ENCODE measurements around the gene MMEL1.

MMEL1 gene

DNA sequence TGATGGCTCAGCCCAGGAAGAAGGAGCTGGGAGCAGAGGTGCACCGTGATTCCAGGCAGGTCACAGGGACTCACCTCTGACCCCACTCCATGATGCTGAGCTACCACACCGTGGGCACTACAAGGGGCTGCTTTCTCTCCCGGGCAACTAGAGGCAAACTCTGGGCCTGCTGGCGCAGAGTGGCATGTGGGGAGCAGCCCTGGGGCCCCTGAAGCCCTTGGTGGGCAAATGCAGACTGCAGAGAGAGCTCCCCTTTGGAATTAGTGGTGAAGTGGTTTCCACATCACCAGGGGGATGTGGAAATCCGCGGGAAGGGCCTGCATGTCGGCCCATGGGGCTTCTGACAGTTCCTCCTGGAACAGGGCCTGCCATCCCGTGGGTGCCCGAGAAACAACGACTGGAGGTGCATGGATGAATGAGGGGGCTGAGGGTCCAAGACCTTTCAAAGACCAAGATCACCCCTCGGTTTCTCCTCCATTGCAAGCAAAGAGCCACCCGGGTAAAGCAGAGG lies 11.8 kb upstream of the MMEL1 start:
- Histone ChIP-seq H2BK120ac (ENCODE audit: low read depth, low read length) (no peak overlapping the region), H3K27me3 (ENCODE audit: control insufficient read depth in 1 of 2, insufficient read depth in 1 of 2, low read length in 2 of 2) (no peaks in the 10 kb centered on the region), H3K27ac (ENCODE audit: low read length, poor library complexity, severe bottlenecking) (no peak overlapping the region), H2BK12ac (ENCODE audit: low read length in 2 of 2) (no peak overlapping the region), H2AK5ac (ENCODE audit: low read length, severe bottlenecking) (no peak overlapping the region), H3K4me3 (ENCODE audit: insufficient read depth in 1 of 2, low read depth in 1 of 2, low read length in 2 of 2) (no peak overlapping the region), H3K23ac (ENCODE audit: low read length in 2 of 2) (no peak overlapping the region), H3K79me1 (replicated peaks; ENCODE audit: low read length, poor library complexity, severe bottlenecking) (peaks cover 16% of the 10 kb centered on the region), H3K9ac (ENCODE audit: low read length) (no peak overlapping the region), H3K9me3 (ENCODE audit: control insufficient read depth, low read length) (peaks cover 16% of the 10 kb centered on the region), H3K14ac (ENCODE audit: low read length in 2 of 2) (no peak overlapping the region), H2AFZ (ENCODE audit: low read depth, low read length) (no peak overlapping the region), H2BK15ac (ENCODE audit: low read depth, poor library complexity, severe bottlenecking) (no peak overlapping the region), H3K4me1 (ENCODE audit: control insufficient read depth, insufficient read depth, low read depth, low read length) (peaks cover 19% of the 10 kb centered on the region), H3K4me2 (ENCODE audit: low read length, poor library complexity, severe bottlenecking) (no peak overlapping the region), H4K91ac (ENCODE audit: low read length) (no peak overlapping the region), H4K8ac (ENCODE audit: low read length) (no peak overlapping the region), H3K4ac (ENCODE audit: low read depth in 1 of 2, low read length in 2 of 2) (no peak overlapping the region), H3K18ac (ENCODE audit: low read depth in 1 of 2, low read length in 2 of 2) (no peak overlapping the region), H3K36me3 (ENCODE audit: control insufficient read depth in 1 of 2, insufficient read depth in 2 of 2, low read depth in 1 of 2, low read length in 2 of 2) (no peaks in the 10 kb centered on the region), H2BK5ac (ENCODE audit: low read depth, low read length, poor library complexity, severe bottlenecking) (no peak overlapping the region)
- no peak for DNase-seq
- 77% methylated on average over 12 of the region's 12 CpGs for WGBS

DNA sequence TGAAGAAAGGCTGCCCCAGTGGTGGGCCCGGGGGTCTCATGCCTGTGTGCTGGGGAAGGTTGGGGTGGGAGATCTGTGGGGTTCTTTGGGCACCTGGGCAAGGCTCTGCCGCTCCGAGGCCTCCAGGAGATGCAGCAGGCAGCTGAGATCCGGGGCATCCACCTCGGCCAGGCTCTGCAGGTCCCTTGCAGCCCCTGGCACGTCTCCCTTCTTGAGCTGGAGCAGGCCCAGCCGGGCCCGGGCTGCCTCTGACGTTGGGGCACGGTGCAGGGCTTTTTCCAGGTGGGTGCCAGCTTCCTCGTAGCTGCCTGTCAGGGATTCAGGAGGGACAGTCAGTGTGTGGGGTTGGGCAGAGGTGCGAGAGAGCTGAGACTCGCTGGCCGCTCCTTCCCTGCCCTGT lies 11.4 kb upstream of the MMEL1 start:
- no peak overlapping the region for H3K18ac ChIP-seq (ENCODE audit: low read depth in 1 of 2, low read length in 2 of 2)
- no peak overlapping the region for H3K9ac ChIP-seq (ENCODE audit: low read length)
- H3K36me3 ChIP-seq (ENCODE audit: control insufficient read depth in 1 of 2, insufficient read depth in 2 of 2, low read depth in 1 of 2, low read length in 2 of 2), result no peaks in the 10 kb centered on the region
- H2BK5ac ChIP-seq (ENCODE audit: low read depth, low read length, poor library complexity, severe bottlenecking), result no peak overlapping the region
- no peak for DNase-seq
- H3K14ac ChIP-seq (ENCODE audit: low read length in 2 of 2), result no peak overlapping the region
- no peak overlapping the region for H4K8ac ChIP-seq (ENCODE audit: low read length)
- no peak overlapping the region for H2AFZ ChIP-seq (ENCODE audit: low read depth, low read length)
- no peak overlapping the region for H3K23ac ChIP-seq (ENCODE audit: low read length in 2 of 2)
- H3K4me2 ChIP-seq (ENCODE audit: low read length, poor library complexity, severe bottlenecking), result no peak overlapping the region
- no peak overlapping the region for H2BK12ac ChIP-seq (ENCODE audit: low read length in 2 of 2)
- H3K9me3 ChIP-seq (ENCODE audit: control insufficient read depth, low read length), result peaks cover 16% of the 10 kb centered on the region
- no peak overlapping the region for H3K4ac ChIP-seq (ENCODE audit: low read depth in 1 of 2, low read length in 2 of 2)
- no peak overlapping the region for H3K27ac ChIP-seq (ENCODE audit: low read length, poor library complexity, severe bottlenecking)
- WGBS, result 80% methylated on average over 14 of the region's 14 CpGs
- peaks cover 19% of the 10 kb centered on the region for H3K4me1 ChIP-seq (ENCODE audit: control insufficient read depth, insufficient read depth, low read depth, low read length)
- no peaks in the 10 kb centered on the region for H3K27me3 ChIP-seq (ENCODE audit: control insufficient read depth in 1 of 2, insufficient read depth in 1 of 2, low read length in 2 of 2)
- H3K4me3 ChIP-seq (ENCODE audit: insufficient read depth in 1 of 2, low read depth in 1 of 2, low read length in 2 of 2), result no peak overlapping the region
- H4K91ac ChIP-seq (ENCODE audit: low read length), result no peak overlapping the region
- H2BK15ac ChIP-seq (ENCODE audit: low read depth, poor library complexity, severe bottlenecking), result no peak overlapping the region
- peaks cover 16% of the 10 kb centered on the region for H3K79me1 ChIP-seq (replicated peaks; ENCODE audit: low read length, poor library complexity, severe bottlenecking)
- H2BK120ac ChIP-seq (ENCODE audit: low read depth, low read length), result no peak overlapping the region
- no peak overlapping the region for H2AK5ac ChIP-seq (ENCODE audit: low read length, severe bottlenecking)

DNA sequence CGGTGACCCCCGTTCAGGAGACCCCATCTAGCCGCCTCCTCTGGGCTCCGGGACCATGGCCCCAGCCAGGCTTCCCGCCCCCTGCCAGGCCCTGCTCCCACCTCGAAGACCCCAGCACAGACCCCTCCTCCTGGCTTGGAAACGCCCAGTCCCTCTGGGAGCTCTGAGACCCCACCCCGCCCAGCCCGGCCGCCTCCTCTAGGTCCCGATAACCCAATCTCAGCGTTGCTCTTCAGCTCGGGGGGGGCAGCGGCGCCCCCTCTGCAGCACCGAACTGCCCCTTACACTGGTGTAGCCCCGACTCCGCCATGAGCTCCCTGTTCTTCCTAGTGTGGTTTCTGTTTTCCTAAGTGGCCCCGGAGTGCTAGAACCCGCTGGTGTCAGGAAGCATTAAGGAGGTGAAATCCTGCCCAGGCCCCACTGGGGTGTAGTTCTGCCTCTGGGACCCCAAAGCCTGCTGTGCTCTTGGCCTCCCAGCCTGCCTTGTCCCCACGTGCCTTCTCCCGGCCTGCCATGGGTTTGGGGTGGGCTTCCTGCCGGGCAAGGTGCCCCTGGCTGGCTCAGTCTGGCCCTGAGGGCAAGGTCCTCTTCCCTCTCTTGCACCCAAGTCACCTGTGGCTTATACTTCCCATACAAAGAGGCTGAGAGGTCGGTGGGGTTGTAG lies 10.7 kb upstream of the MMEL1 start:
- Histone ChIP-seq H3K18ac (ENCODE audit: low read depth in 1 of 2, low read length in 2 of 2) (peak overlapping the region in 1 of 2 experiments; percentile 48), H3K4ac (ENCODE audit: low read depth in 1 of 2, low read length in 2 of 2) (no peak overlapping the region), H3K36me3 (ENCODE audit: control insufficient read depth in 1 of 2, insufficient read depth in 2 of 2, low read depth in 1 of 2, low read length in 2 of 2) (no peaks in the 10 kb centered on the region), H3K23ac (ENCODE audit: low read length in 2 of 2) (no peak overlapping the region), H3K4me1 (ENCODE audit: control insufficient read depth, insufficient read depth, low read depth, low read length) (peaks cover 19% of the 10 kb centered on the region), H2AK5ac (ENCODE audit: low read length, severe bottlenecking) (no peak overlapping the region), H2BK12ac (ENCODE audit: low read length in 2 of 2) (no peak overlapping the region), H3K14ac (ENCODE audit: low read length in 2 of 2) (no peak overlapping the region), H3K79me1 (replicated peaks; ENCODE audit: low read length, poor library complexity, severe bottlenecking) (peaks cover 16% of the 10 kb centered on the region), H3K9me3 (ENCODE audit: control insufficient read depth, low read length) (peaks cover 16% of the 10 kb centered on the region), H3K9ac (ENCODE audit: low read length) (peak overlapping the region; percentile 91), H2AFZ (ENCODE audit: low read depth, low read length) (peak overlapping the region; percentile 62), H3K4me3 (ENCODE audit: insufficient read depth in 1 of 2, low read depth in 1 of 2, low read length in 2 of 2) (peak overlapping the region; percentile 87 to 88), H3K4me2 (ENCODE audit: low read length, poor library complexity, severe bottlenecking) (peak overlapping the region; percentile 97), H2BK5ac (ENCODE audit: low read depth, low read length, poor library complexity, severe bottlenecking) (no peak overlapping the region), H4K91ac (ENCODE audit: low read length) (no peak overlapping the region), H3K27me3 (ENCODE audit: control insufficient read depth in 1 of 2, insufficient read depth in 1 of 2, low read length in 2 of 2) (peaks cover 4 to 5% of the 10 kb centered on the region in 2 experiments), H2BK15ac (ENCODE audit: low read depth, poor library complexity, severe bottlenecking) (no peak overlapping the region), H2BK120ac (ENCODE audit: low read depth, low read length) (no peak overlapping the region), H4K8ac (ENCODE audit: low read length) (peak overlapping the region; percentile 96), H3K27ac (ENCODE audit: low read length, poor library complexity, severe bottlenecking) (no peak overlapping the region)
- 17% methylated on average over 20 of the region's 24 CpGs for WGBS
- DNase-seq, result no peak

DNA sequence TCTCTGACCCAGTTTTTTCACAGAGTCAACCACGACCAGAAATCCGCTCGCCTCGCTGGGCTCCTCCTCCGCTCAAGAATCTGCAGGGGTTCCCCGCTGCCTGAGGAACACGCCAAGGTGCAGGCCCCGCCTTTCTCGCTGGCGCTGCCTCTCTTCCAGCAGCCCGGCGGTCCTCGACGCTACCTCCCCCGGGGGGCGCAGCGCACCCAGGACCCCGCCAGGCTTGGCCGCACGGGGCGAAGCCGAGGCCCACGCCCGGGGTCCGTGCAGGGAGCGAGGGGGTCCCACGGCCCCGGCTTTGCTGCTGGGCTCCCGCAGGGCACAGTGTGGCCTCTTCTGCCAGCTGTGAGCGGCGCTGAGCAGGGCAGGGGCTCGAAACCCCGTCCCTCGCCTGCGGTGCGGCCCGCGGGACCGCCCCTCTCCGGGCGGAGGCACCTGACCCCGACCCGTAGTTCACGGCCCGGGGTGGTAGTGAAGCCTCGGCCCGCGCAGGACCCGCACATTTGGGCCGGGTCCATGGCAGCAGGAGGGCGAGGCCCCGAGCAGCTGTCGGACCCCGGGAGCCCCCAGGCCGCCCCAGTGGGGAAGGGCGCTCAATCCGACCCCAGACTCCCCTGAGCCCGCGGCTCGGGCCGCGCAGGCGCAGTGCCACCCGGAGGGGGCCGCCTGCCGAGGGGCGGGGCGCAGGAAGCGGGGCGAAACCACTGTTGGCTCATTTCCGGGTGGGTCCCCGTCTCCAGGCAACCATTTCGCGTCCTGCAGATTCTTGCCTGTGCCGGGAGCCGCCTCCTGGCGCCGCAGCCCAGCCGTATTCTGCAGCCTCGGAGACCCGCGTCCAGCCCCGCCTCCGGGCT lies 10.0 kb upstream of the MMEL1 start:
- no peak overlapping the region for H2AK5ac ChIP-seq (ENCODE audit: low read length, severe bottlenecking)
- H3K4ac ChIP-seq (ENCODE audit: low read depth in 1 of 2, low read length in 2 of 2), result peak overlapping the region; percentile 84 to 95
- no peaks in the 10 kb centered on the region for H3K36me3 ChIP-seq (ENCODE audit: control insufficient read depth in 1 of 2, insufficient read depth in 2 of 2, low read depth in 1 of 2, low read length in 2 of 2)
- under 1% methylated on average over 75 of the region's 84 CpGs for WGBS
- H3K27me3 ChIP-seq (ENCODE audit: control insufficient read depth in 1 of 2, insufficient read depth in 1 of 2, low read length in 2 of 2), result peaks cover 11 to 13% of the 10 kb centered on the region in 2 experiments
- H3K23ac ChIP-seq (ENCODE audit: low read length in 2 of 2), result peak overlapping the region in 1 of 2 experiments; percentile 65
- H2BK120ac ChIP-seq (ENCODE audit: low read depth, low read length), result peak overlapping the region; percentile 68
- H3K9ac ChIP-seq (ENCODE audit: low read length), result peak overlapping the region; percentile 91
- DNase-seq, result peak; percentile 90
- H3K4me2 ChIP-seq (ENCODE audit: low read length, poor library complexity, severe bottlenecking), result peak overlapping the region; percentile 97
- H3K79me1 ChIP-seq (replicated peaks; ENCODE audit: low read length, poor library complexity, severe bottlenecking), result peaks cover 16% of the 10 kb centered on the region
- H3K27ac ChIP-seq (ENCODE audit: low read length, poor library complexity, severe bottlenecking), result no peak overlapping the region
- peak overlapping the region; percentile 99 for H2BK15ac ChIP-seq (ENCODE audit: low read depth, poor library complexity, severe bottlenecking)
- H3K4me3 ChIP-seq (ENCODE audit: insufficient read depth in 1 of 2, low read depth in 1 of 2, low read length in 2 of 2), result peak overlapping the region; percentile 87 to 88
- peak overlapping the region; percentile 86 to 98 for H3K14ac ChIP-seq (ENCODE audit: low read length in 2 of 2)
- H3K18ac ChIP-seq (ENCODE audit: low read depth in 1 of 2, low read length in 2 of 2), result peak overlapping the region; percentile 94 to 96
- peaks cover 11% of the 10 kb centered on the region for H3K9me3 ChIP-seq (ENCODE audit: control insufficient read depth, low read length)
- H2BK5ac ChIP-seq (ENCODE audit: low read depth, low read length, poor library complexity, severe bottlenecking), result peak overlapping the region; percentile 32
- peak overlapping the region in 1 of 2 experiments; percentile 33 for H2BK12ac ChIP-seq (ENCODE audit: low read length in 2 of 2)
- H2AFZ ChIP-seq (ENCODE audit: low read depth, low read length), result peak overlapping the region; percentile 89
- peak overlapping the region; percentile 96 for H4K8ac ChIP-seq (ENCODE audit: low read length)
- peaks cover 19% of the 10 kb centered on the region for H3K4me1 ChIP-seq (ENCODE audit: control insufficient read depth, insufficient read depth, low read depth, low read length)
- peak overlapping the region; percentile 96 for H4K91ac ChIP-seq (ENCODE audit: low read length)
